Type B pancreatic cell (in vitro differentiated cells): Measurements from ENCODE around the gene CNTN4. TPM values are rescaled to one million over a fixed set of nuclear protein-coding genes. Genes with fewer than 3 reads are reported as not detected.

Experiments
- DNase-seq: peaks from one replicate; pipeline ENCODE4 v3.0.0; 2021; ENCODE audit warnings: mixed read lengths; ENCODE audit not compliant: unreplicated experiment; ENCODE audit errors: extremely low spot score
- H3K27ac Mint-ChIP-seq: 2 replicates; pipeline ENCODE4 v1.8.0; 2021; ENCODE audit warnings: mild to moderate bottlenecking, mixed read lengths
- H3K27me3 Mint-ChIP-seq: 2 replicates; pipeline ENCODE4 v1.8.0; 2021; ENCODE audit warnings: mixed read lengths
- H3K36me3 Mint-ChIP-seq: 2 replicates; pipeline ENCODE4 v1.8.0; 2021; ENCODE audit warnings: mixed read lengths
- H3K4me1 Mint-ChIP-seq: one replicate; pipeline ENCODE4 v1.8.0; 2021; ENCODE audit warnings: mixed read lengths; ENCODE audit not compliant: unreplicated experiment
- H3K4me3 Mint-ChIP-seq: 2 replicates; pipeline ENCODE4 v1.8.0; 2021; ENCODE audit warnings: mild to moderate bottlenecking, mixed read lengths
- H3K9me3 Mint-ChIP-seq: 2 replicates; pipeline ENCODE4 v1.8.0; 2021; ENCODE audit warnings: mixed read lengths
- total RNA-seq: library from RNA; stranded (reverse); gene quantifications from 2 replicates; pipeline ENCODE4 v1.2.1, GENCODE V29; 2021; ENCODE audit warnings: low replicate concordance
- TF ChIP-seq, protein P1 (sequence below): fragments of 200-600 bp; sonication (generic); conservative IDR thresholded peaks from 2 replicates; pipeline ENCODE4 v1.5.0; 2021; ENCODE audit warnings: antibody characterized with exemption, mild to moderate bottlenecking

CNTN4 gene
- total RNA-seq, 1 donor from 2014 or later: 29.7 TPM

DNA sequence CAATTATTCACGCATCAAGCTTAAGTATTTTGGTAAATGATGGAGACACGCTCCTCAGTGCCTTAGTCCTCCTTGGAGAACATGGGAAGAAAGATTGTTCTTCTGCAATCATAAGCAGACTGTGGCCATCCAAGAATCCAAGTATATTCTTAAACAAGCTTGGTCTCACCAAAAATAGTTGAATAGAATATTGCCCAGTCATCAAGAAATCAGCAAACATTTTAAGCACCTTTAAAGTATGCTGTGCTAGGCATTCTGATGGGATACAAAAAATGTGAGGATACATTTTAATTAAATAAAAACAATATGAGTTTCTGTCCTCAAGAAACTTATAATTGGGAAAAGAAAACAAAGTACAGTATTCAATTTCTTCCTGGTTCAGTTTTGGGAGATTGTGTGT lies 445.5 kb downstream of the CNTN4 start:
- H3K27me3 Mint-ChIP-seq: no peaks in the 10 kb centered on the region
- DNase-seq: no peak

DNA sequence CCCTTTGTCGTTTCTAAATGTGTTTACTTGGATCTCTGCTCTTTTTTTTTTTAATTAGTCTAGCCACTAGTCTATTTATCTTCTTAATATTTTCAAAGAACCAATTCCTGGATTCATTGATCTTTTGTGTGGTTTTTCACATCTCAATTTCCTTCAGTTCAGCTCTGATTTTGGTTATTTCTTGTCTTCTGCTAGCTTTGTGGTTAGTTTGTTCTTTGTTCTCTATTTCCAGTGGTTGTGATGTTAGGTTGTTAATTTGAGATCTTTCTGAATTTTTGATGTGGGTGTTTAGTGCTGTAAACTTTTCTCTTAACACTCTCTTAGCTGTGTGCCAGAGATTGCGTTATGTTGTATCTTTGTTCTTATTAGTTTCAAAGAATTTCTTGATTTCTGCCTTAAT lies 446.1 kb downstream of the CNTN4 start:
- H3K27me3 Mint-ChIP-seq: no peaks in the 10 kb centered on the region
- H3K9me3 Mint-ChIP-seq: no peaks in the 10 kb centered on the region
- DNase-seq: no peak
- TF ChIP-seq, protein P1, sequence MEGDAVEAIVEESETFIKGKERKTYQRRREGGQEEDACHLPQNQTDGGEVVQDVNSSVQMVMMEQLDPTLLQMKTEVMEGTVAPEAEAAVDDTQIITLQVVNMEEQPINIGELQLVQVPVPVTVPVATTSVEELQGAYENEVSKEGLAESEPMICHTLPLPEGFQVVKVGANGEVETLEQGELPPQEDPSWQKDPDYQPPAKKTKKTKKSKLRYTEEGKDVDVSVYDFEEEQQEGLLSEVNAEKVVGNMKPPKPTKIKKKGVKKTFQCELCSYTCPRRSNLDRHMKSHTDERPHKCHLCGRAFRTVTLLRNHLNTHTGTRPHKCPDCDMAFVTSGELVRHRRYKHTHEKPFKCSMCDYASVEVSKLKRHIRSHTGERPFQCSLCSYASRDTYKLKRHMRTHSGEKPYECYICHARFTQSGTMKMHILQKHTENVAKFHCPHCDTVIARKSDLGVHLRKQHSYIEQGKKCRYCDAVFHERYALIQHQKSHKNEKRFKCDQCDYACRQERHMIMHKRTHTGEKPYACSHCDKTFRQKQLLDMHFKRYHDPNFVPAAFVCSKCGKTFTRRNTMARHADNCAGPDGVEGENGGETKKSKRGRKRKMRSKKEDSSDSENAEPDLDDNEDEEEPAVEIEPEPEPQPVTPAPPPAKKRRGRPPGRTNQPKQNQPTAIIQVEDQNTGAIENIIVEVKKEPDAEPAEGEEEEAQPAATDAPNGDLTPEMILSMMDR: no peak
- H3K36me3 Mint-ChIP-seq: peaks cover 8% of the 10 kb centered on the region
- no peaks in the 10 kb centered on the region for H3K4me1 Mint-ChIP-seq
- no peak overlapping the region for H3K27ac Mint-ChIP-seq
- H3K4me3 Mint-ChIP-seq: no peak overlapping the region

More for the DNA sequence above, 445.5 kb downstream of the CNTN4 start:
- no peaks in the 10 kb centered on the region for H3K4me1 Mint-ChIP-seq
- peaks cover 8% of the 10 kb centered on the region for H3K36me3 Mint-ChIP-seq
- no peak overlapping the region for H3K27ac Mint-ChIP-seq
- TF ChIP-seq, protein P1: no peak
- no peak overlapping the region for H3K4me3 Mint-ChIP-seq
- H3K9me3 Mint-ChIP-seq: no peaks in the 10 kb centered on the region

DNA sequence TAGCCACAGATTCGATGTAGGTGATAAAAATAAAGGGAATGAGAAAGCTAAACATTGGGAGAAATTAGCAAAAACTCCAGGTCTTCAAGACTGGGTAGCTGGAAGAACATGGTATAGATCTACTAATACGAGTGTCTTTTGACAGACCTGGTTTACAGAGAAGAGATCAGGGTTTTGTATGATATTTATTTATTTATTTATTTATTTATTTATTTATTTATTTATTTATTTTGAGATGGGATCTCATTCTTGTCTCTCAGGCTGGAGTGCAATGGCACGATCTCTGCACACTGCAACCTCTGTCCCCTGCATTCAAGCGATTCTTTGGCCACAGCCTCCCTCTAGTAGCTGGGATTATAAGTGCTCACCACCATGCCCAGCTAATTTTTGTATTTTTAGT lies 448.4 kb downstream of the CNTN4 start:
- peaks cover 8% of the 10 kb centered on the region for H3K36me3 Mint-ChIP-seq
- H3K9me3 Mint-ChIP-seq: no peaks in the 10 kb centered on the region
- TF ChIP-seq, protein P1: no peak
- H3K27me3 Mint-ChIP-seq: no peaks in the 10 kb centered on the region
- H3K27ac Mint-ChIP-seq: no peak overlapping the region
- H3K4me3 Mint-ChIP-seq: no peak overlapping the region
- no peaks in the 10 kb centered on the region for H3K4me1 Mint-ChIP-seq
- DNase-seq: no peak

DNA sequence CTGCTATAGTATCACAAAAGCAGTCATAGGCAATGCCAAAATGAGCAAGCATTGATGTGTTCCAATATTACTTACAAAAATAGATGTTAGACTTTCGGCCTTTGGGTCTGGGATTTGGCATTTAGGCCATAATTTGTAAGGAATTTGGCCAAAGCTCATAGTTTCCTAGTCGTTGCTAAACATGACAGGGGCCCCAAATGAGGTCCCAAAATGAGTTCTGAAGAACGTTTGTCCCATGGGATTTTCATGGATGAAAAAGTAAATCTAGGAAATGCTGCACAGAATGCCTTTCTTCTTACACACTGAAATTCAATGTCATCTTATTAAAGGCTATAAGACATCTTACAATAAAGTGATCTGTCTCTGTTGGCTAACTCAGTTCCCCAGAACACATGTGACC lies 456.0 kb downstream of the CNTN4 start:
- Mint-ChIP-seq H3K36me3 (no peaks in the 10 kb centered on the region), H3K4me3 (no peak overlapping the region), H3K4me1 (no peaks in the 10 kb centered on the region), H3K27me3 (no peaks in the 10 kb centered on the region), H3K9me3 (no peaks in the 10 kb centered on the region), H3K27ac (no peak overlapping the region)
- no peak for DNase-seq
- TF ChIP-seq, protein P1: no peak

DNA sequence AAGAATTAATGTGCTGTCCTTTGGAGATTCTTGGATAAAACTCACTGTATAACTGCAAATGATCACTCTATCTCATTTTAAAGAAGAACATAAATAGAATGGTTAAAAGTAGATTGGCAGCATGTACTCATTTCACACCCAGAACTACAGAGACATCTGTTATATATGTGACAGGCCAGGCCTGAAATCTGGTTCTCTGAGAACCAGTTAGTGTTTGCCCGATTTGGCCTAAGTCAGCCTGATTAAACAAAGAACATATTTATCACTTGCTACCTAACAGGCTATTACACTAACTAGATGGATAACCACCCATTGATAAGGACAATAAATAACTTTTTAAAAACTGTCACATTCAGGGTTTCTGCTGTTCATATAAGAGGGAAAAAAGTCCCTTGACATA lies 460.1 kb downstream of the CNTN4 start:
- Mint-ChIP-seq H3K9me3 (no peaks in the 10 kb centered on the region), H3K27ac (no peak overlapping the region), H3K4me3 (no peak overlapping the region), H3K36me3 (no peaks in the 10 kb centered on the region), H3K27me3 (no peaks in the 10 kb centered on the region), H3K4me1 (no peaks in the 10 kb centered on the region)
- TF ChIP-seq, protein P1: no peak
- no peak for DNase-seq

DNA sequence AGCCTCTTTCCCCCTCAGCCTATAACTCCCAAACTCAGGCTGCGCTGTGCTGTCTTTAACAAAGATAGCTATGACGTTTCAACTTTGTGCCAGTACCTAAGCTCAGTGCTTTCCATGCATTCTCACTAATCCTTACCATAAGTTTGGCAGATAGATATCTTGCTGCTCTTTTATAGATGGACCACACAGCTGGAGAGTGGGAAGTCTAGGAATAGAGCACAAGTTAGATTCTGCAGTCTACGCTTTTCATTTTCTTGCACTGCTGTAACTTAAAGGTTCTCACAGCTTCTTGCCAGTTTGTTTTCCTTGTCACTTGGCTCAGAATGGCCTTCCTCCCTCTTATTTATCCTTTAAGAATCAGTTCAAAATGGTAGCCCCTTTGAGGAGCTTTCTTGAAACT lies 468.8 kb downstream of the CNTN4 start:
- H3K36me3 Mint-ChIP-seq: no peaks in the 10 kb centered on the region
- TF ChIP-seq, protein P1: no peak
- no peak for DNase-seq
- no peak overlapping the region for H3K4me3 Mint-ChIP-seq
- no peak overlapping the region for H3K27ac Mint-ChIP-seq
- no peaks in the 10 kb centered on the region for H3K27me3 Mint-ChIP-seq
- H3K9me3 Mint-ChIP-seq: no peaks in the 10 kb centered on the region
- H3K4me1 Mint-ChIP-seq: peaks cover 5% of the 10 kb centered on the region
